ENCODE measurements around the gene GRB10.
"Not testable (repeated sequence)": the region's sequence is repeated elsewhere in the genome, so short reads cannot be mapped to it uniquely, and the experiment has no call there.

GRB10 gene

DNA sequence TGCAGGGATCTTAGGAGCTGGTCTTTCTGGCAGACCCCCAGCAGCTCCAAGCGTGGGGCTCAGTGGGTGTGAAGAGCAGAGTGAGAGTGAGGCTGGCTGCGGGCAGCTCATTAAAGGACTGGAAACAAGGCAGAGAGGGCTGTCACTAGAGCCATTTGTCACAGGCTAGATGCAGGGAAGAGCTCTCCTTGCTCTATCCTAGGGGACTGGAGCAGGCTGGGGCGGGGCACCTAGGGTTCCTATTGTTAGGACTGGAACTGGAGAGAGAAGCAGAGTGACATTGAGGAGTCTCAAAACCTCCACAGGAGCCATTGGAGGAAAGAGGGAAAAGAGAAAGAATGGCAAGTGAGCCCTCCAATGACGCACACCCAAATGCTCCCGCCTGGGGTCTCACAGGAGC, 216.7 kb downstream of the GRB10 start:
- DNase-seq: no peak

DNA sequence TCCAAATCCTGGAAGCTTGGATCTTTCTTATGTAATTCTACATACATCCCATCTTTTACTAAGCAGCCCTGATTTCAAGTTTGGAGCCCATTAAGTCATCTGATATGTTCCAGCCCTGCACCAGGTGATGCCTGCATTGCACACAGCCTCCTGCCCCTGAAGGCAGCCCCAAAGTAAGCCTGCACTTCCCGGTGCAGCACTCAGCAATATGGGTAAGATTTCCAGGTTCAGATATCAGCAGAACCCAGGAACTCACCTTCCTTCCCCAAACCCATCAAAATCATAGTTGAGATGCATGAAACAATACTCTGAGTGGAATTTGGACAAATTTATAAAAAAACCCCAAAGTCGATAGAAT, 217.2 kb downstream of the GRB10 start:
- no peak for DNase-seq

- DNase-seq: no peak
Observed at GRCh38 chr7:50564640-50565558, 217.8 kb downstream of the GRB10 start, which contains the start of gene DDC. Gene DDC, minus strand, starts transcription at chr7:50565405. Its CDS starts 21,320 bp downstream, at chr7:50544085.

GRCh38 chr7:50564171-50564570, 218.5 kb downstream of the GRB10 start:
- DNase-seq: no peak

- no peak for DNase-seq
Observed at GRCh38 chr7:50562136-50562535, 220.6 kb downstream of the GRB10 start.

- DNase-seq: no peak
Observed at GRCh38 chr7:50560865-50561351, 221.8 kb downstream of the GRB10 start.

GRCh38 chr7:50559881-50560280, 222.8 kb downstream of the GRB10 start:
- DNase-seq: no peak

DNA sequence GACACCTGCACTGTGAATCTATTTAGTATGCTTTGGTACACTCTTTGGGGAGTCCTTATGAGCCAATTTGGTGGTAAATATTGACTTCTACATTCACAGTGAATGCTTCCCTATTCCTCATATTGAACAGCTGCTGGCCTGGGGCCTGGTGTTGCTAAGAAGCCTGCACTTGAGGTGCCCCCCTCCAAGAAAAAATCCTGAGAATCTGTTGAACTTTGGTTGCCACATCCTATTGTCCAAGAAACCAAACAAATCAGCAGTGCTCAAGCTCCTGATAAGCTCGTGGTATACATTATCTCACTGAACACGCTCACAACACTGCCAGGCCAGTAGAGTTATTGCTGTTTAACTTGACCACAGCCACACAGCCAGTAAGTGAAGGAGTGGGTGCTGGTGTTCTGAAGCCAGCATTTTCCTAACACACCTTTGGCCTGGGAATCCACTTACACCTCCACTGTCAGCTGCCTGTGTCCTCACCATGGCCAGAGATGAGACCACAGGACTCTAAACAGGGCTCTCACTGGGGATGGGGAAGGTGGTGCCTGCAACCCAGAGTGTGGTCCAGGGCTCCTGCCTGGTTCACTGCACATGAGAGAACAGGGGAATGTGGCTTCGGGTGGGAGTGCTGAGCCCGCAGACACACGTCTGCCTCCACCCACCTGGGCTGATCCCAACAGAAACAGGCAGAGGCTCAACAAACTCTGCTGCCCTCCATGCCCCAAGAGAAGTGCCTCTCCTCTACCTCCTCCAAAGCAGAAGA, 224.2 kb downstream of the GRB10 start:
- DNase-seq: no peak

- DNase-seq: no peak
Observed at GRCh38 chr7:50557099-50557498, 225.6 kb downstream of the GRB10 start.

DNA sequence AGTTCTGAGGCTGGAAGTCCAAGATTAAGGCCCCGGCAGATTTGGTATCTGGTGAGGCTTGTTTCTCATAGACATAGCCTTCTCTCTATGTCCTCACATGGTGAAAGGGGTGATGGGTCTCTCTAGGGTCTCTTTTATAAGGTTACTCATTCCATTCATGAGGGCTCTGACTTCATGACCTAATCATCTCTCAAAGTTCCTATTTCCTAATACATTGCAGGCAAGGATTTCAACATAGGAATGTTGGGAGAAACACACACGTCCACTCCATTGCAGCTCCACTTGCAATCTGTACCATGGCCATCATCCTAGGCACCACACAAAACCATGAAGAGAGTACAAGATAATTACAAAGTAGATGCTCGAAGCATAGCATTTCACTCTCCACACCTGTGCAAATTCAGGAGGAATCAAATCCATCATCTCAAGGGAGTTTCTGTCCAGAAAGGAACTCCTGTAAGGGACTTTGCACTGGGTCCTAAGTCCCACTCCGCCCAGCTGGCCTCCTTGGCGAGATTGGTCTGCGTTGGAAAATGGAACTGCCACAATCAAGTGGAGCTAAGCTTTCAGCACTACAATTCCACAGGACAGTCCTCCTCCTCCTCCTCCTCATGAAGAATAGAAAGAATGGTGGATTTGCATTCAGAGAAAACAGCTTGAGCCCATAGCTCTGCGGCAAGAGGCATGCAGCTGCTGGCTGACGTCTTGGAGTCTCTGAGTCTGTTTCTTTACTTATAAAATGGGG, 226.3 kb downstream of the GRB10 start:
- DNase-seq: no peak

GRCh38 chr7:50555594-50556140, 227.0 kb downstream of the GRB10 start:
- no peak for DNase-seq

- no peak for DNase-seq
Observed at GRCh38 chr7:50554431-50555322, 228.0 kb downstream of the GRB10 start.

- DNase-seq: no peak
Observed at GRCh38 chr7:50553973-50554372, 228.7 kb downstream of the GRB10 start.

DNA sequence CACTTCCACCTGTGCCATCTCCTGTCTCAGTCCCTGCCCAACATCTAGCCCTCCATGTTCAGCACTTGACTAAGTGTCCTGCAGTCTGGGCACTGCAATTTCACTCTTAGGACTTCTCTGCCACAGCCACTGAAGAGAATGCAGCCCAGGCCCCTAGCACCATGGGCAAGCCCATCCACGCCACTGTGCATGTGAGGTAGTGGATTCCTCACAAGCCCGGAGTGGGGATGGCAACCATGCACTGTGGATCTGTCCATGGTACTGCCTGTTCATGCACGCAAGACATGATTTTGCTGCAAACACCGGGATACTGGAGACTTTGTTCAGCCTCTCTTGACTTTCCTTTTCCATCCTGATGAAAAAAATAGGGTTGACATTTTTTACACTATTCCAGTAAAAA, 229.8 kb downstream of the GRB10 start:
- no peak for DNase-seq

GRCh38 chr7:50552139-50552538, 230.6 kb downstream of the GRB10 start:
- DNase-seq: no peak

GRCh38 chr7:50545613-50546012, 237.1 kb downstream of the GRB10 start:
- not testable (repeated sequence) for DNase-seq

DNA sequence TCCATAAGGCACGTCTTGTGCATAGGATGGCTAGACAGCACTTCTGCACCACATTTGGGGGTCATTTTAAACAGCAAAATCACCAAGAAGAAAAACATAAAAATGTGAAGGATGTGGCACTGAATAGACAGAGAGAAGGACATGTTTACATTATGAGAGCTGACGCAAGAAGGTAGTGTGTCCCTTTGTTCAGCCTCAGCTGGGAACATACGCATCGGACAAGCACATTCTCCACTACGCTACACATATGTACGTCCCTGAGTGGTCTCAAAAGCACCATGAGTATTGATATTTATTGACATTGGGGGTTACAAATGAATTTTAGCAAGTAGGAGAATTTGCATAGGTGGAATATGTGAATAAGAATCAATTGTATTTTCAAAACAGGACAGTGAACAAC, 237.7 kb downstream of the GRB10 start:
- DNase-seq: no peak

DNA sequence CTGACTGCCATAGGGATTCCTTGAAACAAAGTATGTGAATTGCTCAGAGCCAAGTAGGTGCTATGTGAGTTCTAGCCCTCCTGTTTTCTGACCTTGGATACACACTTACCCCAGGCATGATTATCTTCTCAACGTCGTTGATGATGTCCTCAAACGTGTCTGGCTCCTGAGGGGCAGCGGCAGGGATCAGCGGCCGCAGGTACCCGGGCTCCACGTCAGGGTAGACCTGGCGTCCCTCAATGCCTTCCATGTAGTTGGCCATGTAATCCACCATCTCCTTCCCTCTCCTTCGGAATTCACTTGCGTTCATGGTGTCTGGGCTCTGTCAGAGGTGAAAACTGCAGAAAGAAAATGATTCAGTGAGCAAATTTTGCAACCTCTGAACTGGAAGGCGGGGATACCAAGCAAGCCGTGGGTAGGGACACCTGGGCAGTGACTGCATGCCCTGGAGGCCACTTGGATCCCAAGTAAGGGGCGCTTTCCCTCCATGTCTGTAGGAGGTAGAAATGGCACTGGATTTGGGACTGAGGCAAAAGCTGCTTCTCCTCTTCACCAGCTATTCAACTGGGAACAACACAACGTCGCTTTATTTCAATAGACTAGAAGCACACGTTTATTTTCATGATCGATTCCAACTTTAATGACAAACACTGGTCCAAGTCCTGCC, 238.8 kb downstream of the GRB10 start:
- no peak for DNase-seq

- DNase-seq: no peak
Observed at GRCh38 chr7:50542132-50542531, 240.6 kb downstream of the GRB10 start.

GRCh38 chr7:50540785-50541579, 241.7 kb downstream of the GRB10 start:
- DNase-seq: no peak
